Measurements from ENCODE around the gene FAR1.

DNA sequence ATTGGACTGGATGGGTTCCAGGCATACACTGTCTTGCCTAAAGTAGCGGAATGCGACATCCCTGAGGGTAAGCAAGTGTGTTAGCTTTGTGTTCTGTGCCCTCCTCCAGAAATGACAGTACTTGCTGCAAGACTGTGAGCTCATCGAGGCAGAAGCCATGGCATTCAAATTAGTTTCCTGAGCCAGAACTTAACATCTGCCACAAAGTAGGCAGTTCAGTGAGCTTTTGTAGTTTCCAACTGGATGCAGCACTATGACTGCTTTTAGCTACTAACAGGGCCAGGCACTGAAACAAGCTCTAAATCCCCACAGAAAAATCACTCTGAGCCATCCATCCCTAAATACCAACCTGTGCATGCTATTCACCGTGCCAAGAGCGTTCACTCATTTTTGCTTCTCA lies 1.2 kb upstream of the FAR1 start:
- TF ChIP-seq, protein P1, sequence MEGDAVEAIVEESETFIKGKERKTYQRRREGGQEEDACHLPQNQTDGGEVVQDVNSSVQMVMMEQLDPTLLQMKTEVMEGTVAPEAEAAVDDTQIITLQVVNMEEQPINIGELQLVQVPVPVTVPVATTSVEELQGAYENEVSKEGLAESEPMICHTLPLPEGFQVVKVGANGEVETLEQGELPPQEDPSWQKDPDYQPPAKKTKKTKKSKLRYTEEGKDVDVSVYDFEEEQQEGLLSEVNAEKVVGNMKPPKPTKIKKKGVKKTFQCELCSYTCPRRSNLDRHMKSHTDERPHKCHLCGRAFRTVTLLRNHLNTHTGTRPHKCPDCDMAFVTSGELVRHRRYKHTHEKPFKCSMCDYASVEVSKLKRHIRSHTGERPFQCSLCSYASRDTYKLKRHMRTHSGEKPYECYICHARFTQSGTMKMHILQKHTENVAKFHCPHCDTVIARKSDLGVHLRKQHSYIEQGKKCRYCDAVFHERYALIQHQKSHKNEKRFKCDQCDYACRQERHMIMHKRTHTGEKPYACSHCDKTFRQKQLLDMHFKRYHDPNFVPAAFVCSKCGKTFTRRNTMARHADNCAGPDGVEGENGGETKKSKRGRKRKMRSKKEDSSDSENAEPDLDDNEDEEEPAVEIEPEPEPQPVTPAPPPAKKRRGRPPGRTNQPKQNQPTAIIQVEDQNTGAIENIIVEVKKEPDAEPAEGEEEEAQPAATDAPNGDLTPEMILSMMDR (IDR thresholded peaks at IDR 0.05): no peak
- no peak for TF ChIP-seq POLR2A (IDR thresholded peaks at IDR 0.05)

Measured in body of pancreas (tissue), 4 donors.